Measurements from ENCODE around the gene LCN6.

- TF ChIP-seq POLR2AphosphoS5 (IDR thresholded peaks at IDR 0.05) (no peak), CTCF (IDR thresholded peaks at IDR 0.05) (no peak), POLR2A (IDR thresholded peaks at IDR 0.05) (no peak)
Observed at GRCh38 chr9:136762915-136763648, 14.8 kb upstream of the LCN6 start.

All from transverse colon (tissue), 4 donors.